Measurements from ENCODE around the gene MTSS2.

Gene MTSS2

DNA sequence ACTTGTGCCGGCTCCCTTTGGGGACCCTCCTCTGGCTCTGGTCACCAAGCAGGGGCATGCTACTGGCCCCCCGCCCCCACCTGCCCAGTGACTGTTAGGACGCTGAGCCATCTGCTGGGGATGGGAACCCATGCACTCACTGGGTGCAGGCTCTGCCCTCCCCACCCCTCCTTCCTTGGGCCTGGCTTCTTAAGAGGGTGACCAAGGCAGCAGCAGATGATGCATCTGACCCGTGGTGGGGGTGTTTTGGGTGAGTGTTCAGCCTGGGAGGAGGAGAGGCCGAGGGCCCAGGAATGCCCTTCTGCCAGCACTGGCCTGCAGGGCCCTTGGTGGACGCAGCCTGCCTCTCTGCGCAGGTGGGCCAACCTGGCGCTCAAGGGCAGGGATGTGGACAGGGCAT, 19.2 kb upstream of the MTSS2 start:
- H3K9me3 ChIP-seq (ENCODE audit: control insufficient read depth, insufficient read depth, low read length) = no peaks in the 10 kb centered on the region
- WGBS (ENCODE audit: insufficient coverage, insufficient read length) = no CpG with 5 or more reads among the region's 8 CpGs

DNA sequence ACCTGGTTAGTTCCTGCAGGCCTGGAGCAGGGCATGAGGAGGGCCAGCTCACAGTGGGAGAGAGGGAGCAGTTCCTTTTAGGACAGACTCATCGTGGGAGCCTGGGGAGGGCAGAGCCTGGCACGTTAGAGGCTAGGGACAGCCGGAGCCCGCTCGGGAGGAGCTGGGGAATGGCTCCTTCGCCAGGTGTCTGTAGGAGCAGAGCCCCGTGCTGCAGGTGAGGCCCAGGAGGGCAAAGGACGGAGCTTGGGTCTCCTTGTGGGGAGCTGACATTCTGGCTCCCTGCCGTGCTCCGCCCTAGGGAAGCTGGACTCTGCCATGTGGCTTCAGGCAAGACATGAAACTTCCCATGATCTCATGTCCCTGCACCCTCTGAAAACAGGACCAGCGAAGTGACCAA, 18.7 kb upstream of the MTSS2 start:
- Histone ChIP-seq H3K4me1 (ENCODE audit: control insufficient read depth, insufficient read depth, low read length) (peaks cover 13% of the 10 kb centered on the region), H3K36me3 (ENCODE audit: control insufficient read depth, insufficient read depth, low read length) (no peaks in the 10 kb centered on the region), H3K4me3 (ENCODE audit: low read length) (no peak overlapping the region), H3K27ac (ENCODE audit: low read length) (no peak overlapping the region), H3K9me3 (ENCODE audit: control insufficient read depth, insufficient read depth, low read length) (no peaks in the 10 kb centered on the region), H3K27me3 (ENCODE audit: control insufficient read depth, insufficient read depth, low read length) (no peaks in the 10 kb centered on the region)
- no CpG with 5 or more reads among the region's 11 CpGs for WGBS (ENCODE audit: insufficient coverage, insufficient read length)
- no peak for DNase-seq (ENCODE audit: low read depth, low spot score)

More for the DNA sequence above, 19.2 kb upstream of the MTSS2 start:
- Histone ChIP-seq H3K27ac (ENCODE audit: low read length) (no peak overlapping the region), H3K27me3 (ENCODE audit: control insufficient read depth, insufficient read depth, low read length) (no peaks in the 10 kb centered on the region), H3K36me3 (ENCODE audit: control insufficient read depth, insufficient read depth, low read length) (no peaks in the 10 kb centered on the region), H3K4me1 (ENCODE audit: control insufficient read depth, insufficient read depth, low read length) (peaks cover 13% of the 10 kb centered on the region), H3K4me3 (ENCODE audit: low read length) (no peak overlapping the region)
- DNase-seq (ENCODE audit: low read depth, low spot score) = no peak

DNA sequence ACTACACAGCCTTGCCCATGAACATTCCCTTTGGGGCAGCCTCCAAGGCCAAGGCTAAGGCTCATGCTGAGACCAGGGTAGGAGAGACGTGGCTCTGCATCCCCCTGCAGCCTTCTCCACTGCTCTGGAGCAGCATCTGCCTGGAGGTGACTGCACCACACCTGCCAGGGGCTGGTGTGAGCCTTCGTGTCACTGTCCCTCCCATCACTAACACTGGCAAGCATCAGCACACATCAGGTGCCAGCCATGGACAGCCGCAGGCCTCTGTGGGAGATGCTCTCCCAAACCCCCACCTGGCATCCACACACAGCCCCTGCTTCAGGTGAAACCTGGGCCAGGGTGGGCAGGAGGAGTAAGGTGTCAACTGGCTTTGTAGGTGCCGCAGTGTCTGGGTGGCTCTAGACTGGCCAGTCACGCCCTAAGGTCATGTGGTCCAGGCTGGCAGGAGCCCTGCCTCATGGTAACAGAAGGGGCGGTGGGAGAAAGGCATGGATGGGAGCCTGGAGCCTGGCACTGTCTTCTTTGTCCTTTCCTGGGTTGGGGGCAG, 18.1 kb upstream of the MTSS2 start:
- H3K9me3 ChIP-seq (ENCODE audit: control insufficient read depth, insufficient read depth, low read length) = no peaks in the 10 kb centered on the region
- no peaks in the 10 kb centered on the region for H3K36me3 ChIP-seq (ENCODE audit: control insufficient read depth, insufficient read depth, low read length)
- H3K27ac ChIP-seq (ENCODE audit: low read length) = no peak overlapping the region
- H3K27me3 ChIP-seq (ENCODE audit: control insufficient read depth, insufficient read depth, low read length) = no peaks in the 10 kb centered on the region
- H3K4me3 ChIP-seq (ENCODE audit: low read length) = no peak overlapping the region
- peaks cover 11% of the 10 kb centered on the region for H3K4me1 ChIP-seq (ENCODE audit: control insufficient read depth, insufficient read depth, low read length)
- WGBS (ENCODE audit: insufficient coverage, insufficient read length) = no CpG with 5 or more reads among the region's 6 CpGs
- no peak for DNase-seq (ENCODE audit: low read depth, low spot score)

- Histone ChIP-seq H3K36me3 (ENCODE audit: control insufficient read depth, insufficient read depth, low read length) (no peaks in the 10 kb centered on the region), H3K27me3 (ENCODE audit: control insufficient read depth, insufficient read depth, low read length) (no peaks in the 10 kb centered on the region), H3K27ac (ENCODE audit: low read length) (no peak overlapping the region), H3K9me3 (ENCODE audit: control insufficient read depth, insufficient read depth, low read length) (no peaks in the 10 kb centered on the region), H3K4me3 (ENCODE audit: low read length) (no peak overlapping the region), H3K4me1 (ENCODE audit: control insufficient read depth, insufficient read depth, low read length) (peaks cover 9% of the 10 kb centered on the region)
- no CpG with 5 or more reads among the region's 16 CpGs for WGBS (ENCODE audit: insufficient coverage, insufficient read length)
- DNase-seq (ENCODE audit: low read depth, low spot score) = no peak
These were observed 17.4 kb upstream of the MTSS2 start for GRCh38 chr16:70703041-70703834.

DNA sequence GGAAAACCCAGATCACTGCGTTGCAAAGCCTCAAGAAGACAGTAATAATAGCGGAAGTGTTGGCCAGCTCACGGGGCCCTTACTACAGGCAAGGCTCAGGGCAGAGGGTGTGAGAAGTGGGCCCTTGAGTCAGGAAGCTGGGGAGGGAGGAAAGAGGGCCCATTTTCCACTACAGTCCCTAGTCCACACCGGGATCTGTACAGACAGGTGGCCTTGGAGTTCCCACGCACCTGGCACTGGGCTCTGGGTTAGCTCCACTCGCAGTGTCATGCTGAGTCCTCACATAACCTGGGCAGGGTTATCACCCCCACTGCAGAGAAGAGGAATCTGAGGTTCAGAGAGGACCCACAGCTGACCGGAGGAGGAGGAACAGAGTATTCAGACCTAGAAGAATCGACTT, 16.8 kb upstream of the MTSS2 start:
- no peaks in the 10 kb centered on the region for H3K36me3 ChIP-seq (ENCODE audit: control insufficient read depth, insufficient read depth, low read length)
- no peak for DNase-seq (ENCODE audit: low read depth, low spot score)
- H3K27me3 ChIP-seq (ENCODE audit: control insufficient read depth, insufficient read depth, low read length) = no peaks in the 10 kb centered on the region
- H3K9me3 ChIP-seq (ENCODE audit: control insufficient read depth, insufficient read depth, low read length) = no peaks in the 10 kb centered on the region
- no CpG with 5 or more reads among the region's 8 CpGs for whole genome bisulfite sequencing (ENCODE audit: insufficient coverage, insufficient read length)
- H3K4me1 ChIP-seq (ENCODE audit: control insufficient read depth, insufficient read depth, low read length) = peaks cover 9% of the 10 kb centered on the region
- no peak overlapping the region for H3K27ac ChIP-seq (ENCODE audit: low read length)
- no peak overlapping the region for H3K4me3 ChIP-seq (ENCODE audit: low read length)

DNA sequence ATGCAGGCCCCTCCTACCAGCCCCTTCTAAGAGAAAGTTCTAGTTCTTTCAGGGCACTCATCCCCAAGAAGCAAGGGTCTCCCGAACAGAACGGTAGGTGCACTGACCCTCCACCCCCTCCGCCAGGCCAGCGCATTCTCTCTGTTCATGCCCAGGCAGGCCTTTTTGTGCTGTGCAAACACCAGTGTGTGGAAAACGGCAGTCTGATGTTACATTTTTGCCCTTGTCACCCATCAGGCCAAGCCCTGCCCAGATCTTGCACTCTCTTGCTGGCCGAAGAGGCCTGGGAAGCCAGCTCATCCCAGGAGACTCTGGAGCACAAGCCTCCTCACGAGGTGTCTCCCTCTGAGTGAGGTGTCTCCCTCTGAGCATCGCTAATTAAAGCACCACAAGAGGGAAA, 16.1 kb upstream of the MTSS2 start:
- Histone ChIP-seq H3K4me1 (ENCODE audit: control insufficient read depth, insufficient read depth, low read length) (peaks cover 9% of the 10 kb centered on the region), H3K36me3 (ENCODE audit: control insufficient read depth, insufficient read depth, low read length) (no peaks in the 10 kb centered on the region), H3K27me3 (ENCODE audit: control insufficient read depth, insufficient read depth, low read length) (no peaks in the 10 kb centered on the region), H3K9me3 (ENCODE audit: control insufficient read depth, insufficient read depth, low read length) (no peaks in the 10 kb centered on the region), H3K27ac (ENCODE audit: low read length) (no peak overlapping the region), H3K4me3 (ENCODE audit: low read length) (no peak overlapping the region)
- no peak for DNase-seq (ENCODE audit: low read depth, low spot score)
- WGBS (ENCODE audit: insufficient coverage, insufficient read length) = no CpG with 5 or more reads among the region's 8 CpGs

DNA sequence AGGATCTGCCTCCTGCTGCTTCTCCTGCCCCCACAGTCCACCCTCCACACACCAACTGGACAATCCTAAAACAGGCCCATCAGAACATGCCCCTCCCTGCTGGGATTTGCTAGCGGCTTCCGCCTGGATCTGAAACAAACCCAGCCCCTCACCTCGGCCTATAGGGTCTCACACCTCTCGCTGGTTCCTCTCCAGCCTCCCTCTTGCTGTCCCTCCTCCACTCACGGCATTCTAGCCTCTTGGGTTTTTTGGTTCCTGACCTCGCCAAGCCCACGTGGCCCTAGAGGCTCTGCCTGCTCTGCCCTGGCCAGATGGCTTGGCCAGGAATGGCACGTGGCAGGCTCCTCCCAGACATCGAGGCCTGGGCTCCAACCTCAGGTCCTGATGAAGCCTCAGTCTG, 15.7 kb upstream of the MTSS2 start:
- no CpG with 5 or more reads among the region's 9 CpGs for WGBS (ENCODE audit: insufficient coverage, insufficient read length)

GRCh38 chr16:70701036-70701435, 15.2 kb upstream of the MTSS2 start:
- Histone ChIP-seq H3K36me3 (ENCODE audit: control insufficient read depth, insufficient read depth, low read length) (no peaks in the 10 kb centered on the region), H3K4me1 (ENCODE audit: control insufficient read depth, insufficient read depth, low read length) (peaks cover 9% of the 10 kb centered on the region), H3K4me3 (ENCODE audit: low read length) (no peak overlapping the region), H3K27ac (ENCODE audit: low read length) (no peak overlapping the region), H3K9me3 (ENCODE audit: control insufficient read depth, insufficient read depth, low read length) (no peaks in the 10 kb centered on the region), H3K27me3 (ENCODE audit: control insufficient read depth, insufficient read depth, low read length) (no peaks in the 10 kb centered on the region)
- WGBS (ENCODE audit: insufficient coverage, insufficient read length) = no CpG with 5 or more reads among the region's 3 CpGs
- no peak for DNase-seq (ENCODE audit: low read depth, low spot score)

More for the DNA sequence above, 15.7 kb upstream of the MTSS2 start:
- no peak for DNase-seq (ENCODE audit: low read depth, low spot score)
- H3K9me3 ChIP-seq (ENCODE audit: control insufficient read depth, insufficient read depth, low read length) = no peaks in the 10 kb centered on the region
- H3K4me1 ChIP-seq (ENCODE audit: control insufficient read depth, insufficient read depth, low read length) = peaks cover 9% of the 10 kb centered on the region
- H3K27me3 ChIP-seq (ENCODE audit: control insufficient read depth, insufficient read depth, low read length) = no peaks in the 10 kb centered on the region
- no peak overlapping the region for H3K4me3 ChIP-seq (ENCODE audit: low read length)
- H3K36me3 ChIP-seq (ENCODE audit: control insufficient read depth, insufficient read depth, low read length) = no peaks in the 10 kb centered on the region
- H3K27ac ChIP-seq (ENCODE audit: low read length) = no peak overlapping the region

GRCh38 chr16:70700101-70701020, 14.5 kb upstream of the MTSS2 start:
- Histone ChIP-seq H3K9me3 (ENCODE audit: control insufficient read depth, insufficient read depth, low read length) (no peaks in the 10 kb centered on the region), H3K27me3 (ENCODE audit: control insufficient read depth, insufficient read depth, low read length) (no peaks in the 10 kb centered on the region), H3K4me3 (ENCODE audit: low read length) (no peak overlapping the region), H3K4me1 (ENCODE audit: control insufficient read depth, insufficient read depth, low read length) (peaks cover 15% of the 10 kb centered on the region), H3K27ac (ENCODE audit: low read length) (no peak overlapping the region), H3K36me3 (ENCODE audit: control insufficient read depth, insufficient read depth, low read length) (no peaks in the 10 kb centered on the region)
- DNase-seq (ENCODE audit: low read depth, low spot score) = no peak
- no CpG with 5 or more reads among the region's 30 CpGs for WGBS (ENCODE audit: insufficient coverage, insufficient read length)

GRCh38 chr16:70699696-70700095, 13.8 kb upstream of the MTSS2 start:
- peaks cover 16% of the 10 kb centered on the region for H3K4me1 ChIP-seq (ENCODE audit: control insufficient read depth, insufficient read depth, low read length)
- H3K9me3 ChIP-seq (ENCODE audit: control insufficient read depth, insufficient read depth, low read length) = no peaks in the 10 kb centered on the region
- WGBS (ENCODE audit: insufficient coverage, insufficient read length) = no CpG with 5 or more reads among the region's 17 CpGs
- no peaks in the 10 kb centered on the region for H3K36me3 ChIP-seq (ENCODE audit: control insufficient read depth, insufficient read depth, low read length)
- no peaks in the 10 kb centered on the region for H3K27me3 ChIP-seq (ENCODE audit: control insufficient read depth, insufficient read depth, low read length)
- H3K27ac ChIP-seq (ENCODE audit: low read length) = no peak overlapping the region
- DNase-seq (ENCODE audit: low read depth, low spot score) = no peak
- no peak overlapping the region for H3K4me3 ChIP-seq (ENCODE audit: low read length)
